Neuronal stem cell (in vitro differentiated cells): Measurements from ENCODE around the gene TUBGCP5.

Experiments used
- DNase-seq: peaks from one replicate; pipeline ENCODE4 v3.0.0-alpha.2; 2013; ENCODE audit warnings: low spot score
- H2AFZ ChIP-seq: one replicate; pipeline ENCODE4 v1.6.1; 2013; ENCODE audit warnings: mild to moderate bottlenecking, low read length, inconsistent platforms
- H2AK5ac ChIP-seq: 2 replicates; pipeline ENCODE4 v1.6.1; 2013; ENCODE audit warnings: low read depth, mild to moderate bottlenecking, inconsistent platforms, low read length, moderate library complexity, mixed read lengths
- H2BK120ac ChIP-seq: 2 replicates; pipeline ENCODE4 v1.6.1; 2013; ENCODE audit warnings: low read depth, mild to moderate bottlenecking, inconsistent platforms, low read length, moderate library complexity, mixed read lengths
- H2BK12ac ChIP-seq: one replicate; pipeline ENCODE4 v1.6.1; 2013; ENCODE audit warnings: low read length, inconsistent platforms
- H2BK15ac ChIP-seq: 2 replicates; pipeline ENCODE4 v1.6.1; 2013; ENCODE audit warnings: mild to moderate bottlenecking, low read length, inconsistent platforms, mixed read lengths
- H2BK5ac ChIP-seq: one replicate; pipeline ENCODE4 v1.6.1; 2013; ENCODE audit warnings: inconsistent platforms, mild to moderate bottlenecking, low read length, moderate library complexity
- H3K14ac ChIP-seq: one replicate; pipeline ENCODE4 v1.6.1; 2013; ENCODE audit warnings: low read length, inconsistent platforms
- H3K18ac ChIP-seq: 2 replicates; pipeline ENCODE4 v1.6.1; 2013; ENCODE audit warnings: low read length, inconsistent platforms
- H3K23ac ChIP-seq: 2 replicates; pipeline ENCODE4 v1.6.1; 2013; ENCODE audit warnings: low read depth, mild to moderate bottlenecking, mixed read lengths, low read length, inconsistent platforms; ENCODE audit not compliant: poor library complexity
- H3K27ac ChIP-seq: replicated peaks from 3 replicates; pipeline ENCODE4 v1.5.1; 2013; ENCODE audit warnings: low read length, inconsistent platforms
- H3K27me3 ChIP-seq, 3 experiments: 2 replicates each; pipeline ENCODE4 v1.6.1; 2013; ENCODE audit warnings: low read length in 3 of 3, mild to moderate bottlenecking in 2 of 3, inconsistent platforms in 1 of 3, low read depth in 1 of 3, mixed read lengths in 1 of 3, moderate library complexity in 1 of 3; ENCODE audit not compliant: control insufficient read depth in 3 of 3, insufficient read depth in 3 of 3
- H3K36me3 ChIP-seq, 2 donors: replicated peaks in 1 of 2; 2 replicates each; pipeline ENCODE4 v1.6.1; 2013; ENCODE audit warnings: low read length in 2 of 2; ENCODE audit not compliant: control insufficient read depth in 2 of 2, insufficient read depth in 2 of 2
- H3K4ac ChIP-seq: 2 replicates; pipeline ENCODE4 v1.6.1; 2013; ENCODE audit warnings: inconsistent platforms, mild to moderate bottlenecking, low read length, moderate library complexity
- H3K4me1 ChIP-seq, 2 donors: 1 replicate in 1 of 2; 2 replicates in 1 of 2; pipeline ENCODE4 v1.6.1; 2013; ENCODE audit warnings: low read length in 2 of 2, low read depth in 1 of 2; ENCODE audit not compliant: control insufficient read depth in 2 of 2, insufficient read depth in 1 of 2
- H3K4me2 ChIP-seq: one replicate; pipeline ENCODE4 v1.6.1; 2013; ENCODE audit warnings: mild to moderate bottlenecking, low read length, inconsistent platforms; ENCODE audit not compliant: insufficient read depth, poor library complexity, severe bottlenecking
- H3K4me3 ChIP-seq, 2 donors: 2 replicates each; pipeline ENCODE4 v1.5.1; 2013; ENCODE audit warnings: low read length in 2 of 2, mild to moderate bottlenecking in 2 of 2, inconsistent platforms in 1 of 2, moderate library complexity in 1 of 2
- H3K79me1 ChIP-seq: one replicate; pipeline ENCODE4 v1.6.1; 2013; ENCODE audit warnings: low read depth, mild to moderate bottlenecking, inconsistent platforms, low read length, moderate library complexity
- H3K9ac ChIP-seq: one replicate; pipeline ENCODE4 v1.6.1; 2013; ENCODE audit warnings: mild to moderate bottlenecking, low read depth, low read length, inconsistent platforms; ENCODE audit not compliant: poor library complexity
- H3K9me3 ChIP-seq, 2 donors: replicated peaks in 1 of 2; 2 replicates each; pipeline versions ENCODE3 to v1.6.1; 2013; ENCODE audit warnings: low read length in 2 of 2, mild to moderate bottlenecking in 2 of 2, inconsistent platforms in 1 of 2, low read depth in 1 of 2, mixed read lengths in 1 of 2, moderate library complexity in 1 of 2; ENCODE audit not compliant: control insufficient read depth in 2 of 2, insufficient read depth in 1 of 2
- H4K8ac ChIP-seq: one replicate; pipeline ENCODE4 v1.6.1; 2013; ENCODE audit warnings: low read depth, mild to moderate bottlenecking, inconsistent platforms, low read length, moderate library complexity
- H4K91ac ChIP-seq: one replicate; pipeline ENCODE4 v1.6.1; 2013; ENCODE audit warnings: low read length, low read depth, mild to moderate bottlenecking, inconsistent platforms; ENCODE audit not compliant: poor library complexity
- WGBS, 2 donors: extraction: QIAGEN DNeasy Blood & Tissue Kit; methylation state at CpG; one replicate each; pipeline ENCODE4 v1.1.7; 2013; ENCODE audit warnings: missing lambda C conversion rate in 2 of 2, mixed read lengths in 1 of 2; ENCODE audit not compliant: insufficient read length in 2 of 2, insufficient replicate concordance in 1 of 2; ENCODE audit errors: extremely low coverage in 2 of 2; 5-methylcytosine and 5-hydroxymethylcytosine counted together

Gene TUBGCP5

GRCh38 chr15:23072633-23073032 is 33.3 kb upstream of the TUBGCP5 start:
- H2AFZ ChIP-seq: no peak overlapping the region
- no peak overlapping the region for H3K4me3 ChIP-seq
- no peak overlapping the region for H2BK120ac ChIP-seq
- H4K8ac ChIP-seq: no peak overlapping the region
- H3K4ac ChIP-seq: no peak overlapping the region
- H2BK12ac ChIP-seq: no peak overlapping the region
- H3K79me1 ChIP-seq: no peaks in the 10 kb centered on the region
- no peak overlapping the region for H3K23ac ChIP-seq
- no peak overlapping the region for H2BK5ac ChIP-seq
- H4K91ac ChIP-seq: no peak overlapping the region
- no peak for DNase-seq
- H2BK15ac ChIP-seq: no peak overlapping the region
- H2AK5ac ChIP-seq: no peak overlapping the region
- no peak overlapping the region for H3K14ac ChIP-seq
- no peak overlapping the region for H3K9ac ChIP-seq
- H3K9me3 ChIP-seq: no peaks in the 10 kb centered on the region
- WGBS, 2 donors: no CpG with 5 or more reads among the region's 1 CpG
- no peaks in the 10 kb centered on the region for H3K36me3 ChIP-seq
- H3K4me1 ChIP-seq: no peaks in the 10 kb centered on the region
- no peak overlapping the region for H3K4me2 ChIP-seq
- H3K27me3 ChIP-seq: peaks cover 0 to 19% (median 0%) of the 10 kb centered on the region in 3 experiments
- H3K18ac ChIP-seq: no peak overlapping the region
- no peak overlapping the region for H3K27ac ChIP-seq

- Histone ChIP-seq H2AFZ (no peak overlapping the region), H2BK5ac (no peak overlapping the region), H3K23ac (no peak overlapping the region), H3K4me1 (no peaks in the 10 kb centered on the region), H3K27ac (no peak overlapping the region), H3K36me3 (no peaks in the 10 kb centered on the region), H3K27me3 (peaks cover 0 to 14% (median 0%) of the 10 kb centered on the region in 3 experiments), H3K9me3 (no peaks in the 10 kb centered on the region), H3K18ac (no peak overlapping the region), H2BK12ac (no peak overlapping the region), H2AK5ac (no peak overlapping the region), H4K8ac (no peak overlapping the region), H4K91ac (no peak overlapping the region), H3K79me1 (no peaks in the 10 kb centered on the region), H2BK120ac (no peak overlapping the region), H3K4me2 (no peak overlapping the region), H3K9ac (no peak overlapping the region), H2BK15ac (no peak overlapping the region), H3K14ac (no peak overlapping the region), H3K4ac (no peak overlapping the region), H3K4me3 (no peak overlapping the region)
- no peak for DNase-seq
- no CpG with 5 or more reads among the region's 20 CpGs for WGBS, 2 donors
Measured at GRCh38 chr15:23069496-23070166, 30.3 kb upstream of the TUBGCP5 start.

GRCh38 chr15:23067416-23067815 is 28.0 kb upstream of the TUBGCP5 start:
- Histone ChIP-seq H2BK15ac (no peak overlapping the region), H3K23ac (no peak overlapping the region), H3K27me3 (no peaks in the 10 kb centered on the region), H3K4me2 (no peak overlapping the region), H4K91ac (no peak overlapping the region), H3K4me3 (no peak overlapping the region), H3K14ac (no peak overlapping the region), H3K9me3 (peaks cover 0 to 5% of the 10 kb centered on the region in 2 donors), H2AK5ac (no peak overlapping the region), H2BK12ac (no peak overlapping the region), H4K8ac (no peak overlapping the region), H3K9ac (no peak overlapping the region), H3K36me3 (no peaks in the 10 kb centered on the region), H2AFZ (no peak overlapping the region), H3K4ac (no peak overlapping the region), H3K4me1 (peaks cover 0 to 5% of the 10 kb centered on the region in 2 donors), H2BK5ac (no peak overlapping the region), H3K27ac (no peak overlapping the region), H3K79me1 (no peaks in the 10 kb centered on the region), H2BK120ac (no peak overlapping the region), H3K18ac (no peak overlapping the region)
- no peak for DNase-seq
- WGBS, 2 donors: no CpG with 5 or more reads among the region's 15 CpGs

GRCh38 chr15:23065836-23066235 is 26.5 kb upstream of the TUBGCP5 start:
- no peak for DNase-seq

More at GRCh38 chr15:23065836-23066235, 26.5 kb upstream of the TUBGCP5 start:
- H3K18ac ChIP-seq: no peak overlapping the region
- WGBS, 2 donors: no CpG with 5 or more reads among the region's 23 CpGs
- H4K91ac ChIP-seq: no peak overlapping the region
- no peak overlapping the region for H2AFZ ChIP-seq
- H3K9me3 ChIP-seq: peaks cover 0 to 5% of the 10 kb centered on the region in 2 donors
- no peak overlapping the region for H3K4me3 ChIP-seq
- no peaks in the 10 kb centered on the region for H3K27me3 ChIP-seq
- H2AK5ac ChIP-seq: no peak overlapping the region
- H3K23ac ChIP-seq: no peak overlapping the region
- H3K4me1 ChIP-seq: peaks cover 0 to 5% of the 10 kb centered on the region in 2 donors
- no peak overlapping the region for H3K27ac ChIP-seq
- no peak overlapping the region for H4K8ac ChIP-seq
- no peak overlapping the region for H3K14ac ChIP-seq
- H3K4me2 ChIP-seq: no peak overlapping the region
- no peak overlapping the region for H2BK5ac ChIP-seq
- no peak overlapping the region for H3K9ac ChIP-seq
- no peak overlapping the region for H2BK120ac ChIP-seq
- no peak overlapping the region for H3K4ac ChIP-seq
- no peak overlapping the region for H2BK15ac ChIP-seq
- no peaks in the 10 kb centered on the region for H3K79me1 ChIP-seq
- H3K36me3 ChIP-seq: no peaks in the 10 kb centered on the region
- H2BK12ac ChIP-seq: no peak overlapping the region
